ENCODE results near the gene OR2B2. TPM values are rescaled to one million over a fixed set of nuclear protein-coding genes. Genes with fewer than 3 reads are reported as not detected.

Gene OR2B2
- total and polyA plus RNA-seq, 2 experiments from 2014 or later, result not detected

DNA sequence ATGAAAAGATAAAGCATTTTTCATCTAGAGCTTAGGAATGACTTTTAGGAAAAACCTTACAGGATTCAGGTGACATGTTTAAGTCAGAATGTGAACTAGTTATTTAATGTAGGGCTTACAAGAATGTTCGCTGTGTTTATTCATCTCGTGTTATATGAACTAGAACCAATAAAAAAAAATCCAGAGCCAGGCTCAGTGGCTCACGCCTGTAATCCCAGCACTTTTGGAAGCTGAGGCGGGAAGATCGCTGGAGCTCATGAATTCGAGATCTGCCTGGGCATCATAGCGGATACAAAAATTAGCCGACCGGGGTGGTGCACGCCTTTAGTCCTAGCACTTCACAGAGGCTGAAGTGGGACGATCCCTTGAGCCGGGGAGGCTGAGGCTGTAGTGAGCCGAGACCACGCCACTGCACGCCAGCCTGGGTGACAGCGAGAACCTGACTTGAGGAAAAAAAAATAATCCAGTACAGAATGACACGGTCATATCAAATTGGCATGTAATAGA, 46.3 kb downstream of the OR2B2 start:
- WGBS (ENCODE audit: low lambda C conversion rate, missing lambda C conversion rate), result 1% methylated on average over 17 of the region's 17 CpGs
- H3K4me2 ChIP-seq, result peak overlapping the region; percentile 85

DNA sequence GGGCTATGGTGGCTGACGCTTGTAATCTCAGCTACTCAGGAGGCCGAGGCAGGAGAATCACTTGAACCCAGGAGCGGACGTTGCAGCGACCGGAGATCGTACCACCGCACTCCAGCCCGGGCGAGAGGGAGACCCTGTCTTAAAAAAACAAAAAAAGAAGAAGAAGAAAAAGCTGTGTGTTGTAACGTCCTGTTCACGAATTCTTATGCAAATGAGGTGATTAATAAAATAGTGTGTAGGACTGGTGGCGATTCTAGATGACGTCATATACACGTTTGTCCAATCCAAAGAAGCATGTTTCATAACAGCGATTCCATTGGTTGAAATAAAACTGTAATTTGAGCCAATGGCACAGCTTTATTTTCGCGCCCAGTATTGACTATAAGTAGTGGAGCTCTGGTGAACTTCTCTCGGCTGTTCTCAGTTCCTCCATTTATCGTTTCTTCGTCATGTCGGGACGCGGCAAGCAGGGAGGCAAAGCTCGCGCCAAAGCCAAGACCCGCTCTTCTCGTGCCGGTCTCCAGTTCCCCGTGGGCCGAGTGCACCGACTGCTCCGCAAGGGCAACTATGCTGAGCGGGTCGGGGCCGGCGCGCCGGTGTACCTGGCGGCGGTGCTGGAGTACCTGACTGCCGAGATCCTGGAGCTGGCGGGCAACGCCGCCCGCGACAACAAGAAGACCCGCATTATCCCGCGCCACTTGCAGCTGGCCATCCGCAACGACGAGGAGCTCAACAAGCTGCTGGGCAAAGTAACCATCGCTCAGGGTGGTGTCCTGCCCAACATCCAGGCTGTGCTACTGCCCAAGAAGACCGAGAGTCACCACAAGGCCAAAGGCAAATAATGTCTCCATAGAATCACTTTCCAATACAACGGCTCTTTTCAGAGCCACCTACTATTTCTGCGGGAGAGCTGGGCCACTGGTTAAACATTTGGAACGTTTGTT, 47.0 kb downstream of the OR2B2 start:
- peak overlapping the region; percentile 44 for H3K4me3 ChIP-seq
- H3K4me2 ChIP-seq, result peak overlapping the region; percentile 85
- no peaks in the 10 kb centered on the region for H3K79me2 ChIP-seq
- TF ChIP-seq EZH2 (IDR thresholded peaks at IDR 0.05; ENCODE audit: borderline replicate concordance) (no peak), EZH2phosphoT487 (IDR thresholded peaks at IDR 0.05; ENCODE audit: low read depth, severe bottlenecking, unreplicated experiment) (no peak)
- no peaks in the 10 kb centered on the region for H3K27me3 ChIP-seq
- H3K9me2 ChIP-seq (replicated peaks; ENCODE audit: insufficient read depth), result no peaks in the 10 kb centered on the region
- H2AFZ ChIP-seq, result peak overlapping the region; percentile 57
- H3K4me1 ChIP-seq (ENCODE audit: insufficient read depth), result peaks cover 3% of the 10 kb centered on the region
- no peaks in the 10 kb centered on the region for H3K9me3 ChIP-seq (ENCODE audit: low read depth)
- H3K36me3 ChIP-seq (replicated peaks; ENCODE audit: insufficient read depth, low read depth), result no peaks in the 10 kb centered on the region
- peak; percentile 84 for DNase-seq (ENCODE audit: low spot score)
- 19% methylated on average over 58 of the region's 58 CpGs for WGBS (ENCODE audit: low lambda C conversion rate, missing lambda C conversion rate)
- H4K20me1 ChIP-seq (ENCODE audit: insufficient read depth, poor library complexity, severe bottlenecking), result no peaks in the 10 kb centered on the region
- H3K27ac ChIP-seq, result peak overlapping the region; percentile 17

More for the DNA sequence above, 46.3 kb downstream of the OR2B2 start:
- no peaks in the 10 kb centered on the region for H4K20me1 ChIP-seq (ENCODE audit: insufficient read depth, poor library complexity, severe bottlenecking)
- H3K79me2 ChIP-seq, result no peaks in the 10 kb centered on the region
- TF ChIP-seq EZH2phosphoT487 (IDR thresholded peaks at IDR 0.05; ENCODE audit: low read depth, severe bottlenecking, unreplicated experiment) (no peak), EZH2 (IDR thresholded peaks at IDR 0.05; ENCODE audit: borderline replicate concordance) (no peak)
- TF ChIP-seq, protein P1, sequence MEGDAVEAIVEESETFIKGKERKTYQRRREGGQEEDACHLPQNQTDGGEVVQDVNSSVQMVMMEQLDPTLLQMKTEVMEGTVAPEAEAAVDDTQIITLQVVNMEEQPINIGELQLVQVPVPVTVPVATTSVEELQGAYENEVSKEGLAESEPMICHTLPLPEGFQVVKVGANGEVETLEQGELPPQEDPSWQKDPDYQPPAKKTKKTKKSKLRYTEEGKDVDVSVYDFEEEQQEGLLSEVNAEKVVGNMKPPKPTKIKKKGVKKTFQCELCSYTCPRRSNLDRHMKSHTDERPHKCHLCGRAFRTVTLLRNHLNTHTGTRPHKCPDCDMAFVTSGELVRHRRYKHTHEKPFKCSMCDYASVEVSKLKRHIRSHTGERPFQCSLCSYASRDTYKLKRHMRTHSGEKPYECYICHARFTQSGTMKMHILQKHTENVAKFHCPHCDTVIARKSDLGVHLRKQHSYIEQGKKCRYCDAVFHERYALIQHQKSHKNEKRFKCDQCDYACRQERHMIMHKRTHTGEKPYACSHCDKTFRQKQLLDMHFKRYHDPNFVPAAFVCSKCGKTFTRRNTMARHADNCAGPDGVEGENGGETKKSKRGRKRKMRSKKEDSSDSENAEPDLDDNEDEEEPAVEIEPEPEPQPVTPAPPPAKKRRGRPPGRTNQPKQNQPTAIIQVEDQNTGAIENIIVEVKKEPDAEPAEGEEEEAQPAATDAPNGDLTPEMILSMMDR (IDR thresholded peaks at IDR 0.05; ENCODE audit: poor library complexity), result no peak
- H3K27ac ChIP-seq, result peak overlapping the region; percentile 17
- no peaks in the 10 kb centered on the region for H3K9me2 ChIP-seq (replicated peaks; ENCODE audit: insufficient read depth)
- peak; percentile 16 for DNase-seq (ENCODE audit: low spot score)
- H3K9me3 ChIP-seq (ENCODE audit: low read depth), result no peaks in the 10 kb centered on the region
- H2AFZ ChIP-seq, result peak overlapping the region; percentile 57
- peak overlapping the region; percentile 44 for H3K4me3 ChIP-seq
- peaks cover 3% of the 10 kb centered on the region for H3K4me1 ChIP-seq (ENCODE audit: insufficient read depth)
- H3K27me3 ChIP-seq, result no peaks in the 10 kb centered on the region
- no peaks in the 10 kb centered on the region for H3K36me3 ChIP-seq (replicated peaks; ENCODE audit: insufficient read depth, low read depth)

DNA sequence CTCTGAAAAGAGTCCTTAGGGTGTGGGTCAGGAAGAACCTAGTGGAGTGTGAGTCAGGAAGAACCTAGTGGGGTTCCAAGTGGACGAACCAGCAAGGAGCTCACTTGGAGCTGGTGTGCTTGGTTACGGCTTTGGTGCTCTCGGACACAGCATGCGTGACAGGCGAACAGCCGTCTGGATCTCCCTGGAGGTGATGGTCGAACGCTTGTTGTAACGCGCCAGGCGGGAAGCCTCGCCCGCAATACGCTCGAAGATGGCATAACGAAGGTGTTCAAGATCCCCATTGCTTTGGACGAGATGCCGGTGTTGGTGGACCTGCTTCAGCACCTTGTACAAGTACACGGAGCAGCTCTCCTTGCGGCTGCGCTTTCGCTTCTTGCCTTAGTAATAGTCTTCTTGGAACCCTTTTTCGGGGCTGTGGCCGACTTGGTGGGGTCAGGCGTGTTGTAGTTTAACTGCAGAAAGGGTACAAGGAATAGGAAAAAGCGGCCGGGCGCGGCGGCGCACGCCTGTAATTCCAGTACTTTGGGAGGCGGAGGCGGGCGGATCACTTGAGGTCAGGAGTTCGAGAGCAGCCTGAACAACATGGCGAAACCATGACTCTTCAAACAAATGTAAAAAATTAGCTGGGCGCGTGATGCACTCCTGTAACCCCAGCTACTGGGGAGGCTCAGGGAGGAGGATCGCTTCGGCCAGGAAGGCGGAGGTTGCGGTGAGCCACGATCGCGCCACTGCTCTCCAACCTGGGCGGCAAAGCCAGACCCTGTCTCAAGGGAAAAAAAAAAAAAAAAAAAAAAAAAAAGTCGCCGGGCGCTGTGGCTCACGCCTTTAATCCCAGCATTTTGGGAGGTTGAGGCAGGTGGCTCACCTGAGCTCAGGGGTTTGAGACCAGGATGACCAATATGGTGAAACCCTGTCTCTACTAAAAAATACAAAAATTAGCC, 48.0 kb downstream of the OR2B2 start:
- Histone ChIP-seq H3K4me2 (peak overlapping the region; percentile 85), H3K27me3 (no peaks in the 10 kb centered on the region)
- WGBS (ENCODE audit: low lambda C conversion rate, missing lambda C conversion rate), result 97% methylated on average over 50 of the region's 51 CpGs

More for the DNA sequence above, 48.0 kb downstream of the OR2B2 start:
- no peaks in the 10 kb centered on the region for H4K20me1 ChIP-seq (ENCODE audit: insufficient read depth, poor library complexity, severe bottlenecking)
- H3K9me3 ChIP-seq (ENCODE audit: low read depth), result no peaks in the 10 kb centered on the region
- H3K27ac ChIP-seq, result no peak overlapping the region
- TF ChIP-seq EZH2phosphoT487 (IDR thresholded peaks at IDR 0.05; ENCODE audit: low read depth, severe bottlenecking, unreplicated experiment), result no peak
- TF ChIP-seq, protein P1 (IDR thresholded peaks at IDR 0.05; ENCODE audit: poor library complexity), result no peak
- TF ChIP-seq EZH2 (IDR thresholded peaks at IDR 0.05; ENCODE audit: borderline replicate concordance), result no peak
- H3K4me3 ChIP-seq, result no peak overlapping the region
- H3K9me2 ChIP-seq (replicated peaks; ENCODE audit: insufficient read depth), result no peaks in the 10 kb centered on the region
- H3K4me1 ChIP-seq (ENCODE audit: insufficient read depth), result peaks cover 3% of the 10 kb centered on the region
- H3K36me3 ChIP-seq (replicated peaks; ENCODE audit: insufficient read depth, low read depth), result no peaks in the 10 kb centered on the region
- no peak for DNase-seq (ENCODE audit: low spot score)
- peak overlapping the region; percentile 32 for H2AFZ ChIP-seq
- H3K79me2 ChIP-seq, result no peaks in the 10 kb centered on the region

Measured in hepatocyte (in vitro differentiated cells).